Measurements from ENCODE around the gene SPDEF. TPM values are rescaled to one million over a fixed set of nuclear protein-coding genes. Genes with fewer than 3 reads are reported as not detected.

SPDEF gene
- total RNA-seq, 2 experiments from 2014 or later, result not detected

DNA sequence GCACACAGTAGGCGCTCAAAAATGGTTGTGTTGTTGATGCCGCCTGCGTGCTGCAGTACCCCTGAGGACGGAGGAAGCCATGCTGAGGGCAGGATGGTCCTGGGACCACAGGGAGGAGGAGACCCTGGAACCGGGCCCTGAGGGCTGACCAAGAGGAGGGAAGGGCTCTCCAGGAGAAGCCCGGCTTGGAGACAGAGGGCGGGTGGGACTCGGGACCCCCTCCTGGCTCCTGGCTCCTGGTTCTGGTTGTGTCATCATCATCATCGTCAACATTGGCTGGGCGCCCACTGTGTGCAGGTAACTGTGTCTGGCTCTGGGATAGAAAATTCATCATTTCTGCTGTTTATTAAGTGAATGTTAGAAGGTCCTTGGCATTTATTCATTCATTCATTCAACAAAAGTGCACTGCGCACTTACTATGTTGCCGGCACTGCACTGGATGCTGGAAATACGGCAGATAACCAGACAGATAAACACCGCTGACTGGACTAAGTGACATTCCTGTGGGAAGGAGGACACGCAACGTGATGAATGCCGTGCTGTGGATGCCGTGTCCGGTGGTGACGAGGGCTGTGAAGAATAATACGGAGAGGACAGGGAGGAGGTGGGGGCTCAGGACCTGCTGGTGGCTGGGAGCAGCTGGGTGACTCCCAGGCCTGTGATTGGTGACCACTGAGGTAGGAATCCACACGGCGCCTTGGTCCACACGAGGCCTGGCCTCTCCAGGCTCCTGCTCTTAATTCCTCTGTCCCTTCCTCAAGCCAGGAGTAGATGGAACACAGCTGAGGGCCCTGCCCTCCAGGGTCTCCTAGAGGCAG lies 35.3 kb downstream of the SPDEF start:
- no peak for DNase-seq
- intact Hi-C loops (cut with micrococcal nuclease), result no loop called here
- POLR2A ChIA-PET, result no interaction called here
- Mint-ChIP-seq H3K9me3 (no peaks in the 10 kb centered on the region), H3K4me1 (ENCODE audit: low read depth) (no peaks in the 10 kb centered on the region), H3K36me3 (ENCODE audit: low read depth) (no peaks in the 10 kb centered on the region), H3K27me3 (no peaks in the 10 kb centered on the region), H3K27ac (no peak overlapping the region), H3K4me3 (no peak overlapping the region)
- CTCF ChIA-PET, result interaction anchor here (1.4 kb wide), 1 partner anchor 39 kb away, joined by 3 read pairs; no protein-coding TSS in a partner anchor
- no peak for ATAC-seq
- TF ChIP-seq, protein P1, sequence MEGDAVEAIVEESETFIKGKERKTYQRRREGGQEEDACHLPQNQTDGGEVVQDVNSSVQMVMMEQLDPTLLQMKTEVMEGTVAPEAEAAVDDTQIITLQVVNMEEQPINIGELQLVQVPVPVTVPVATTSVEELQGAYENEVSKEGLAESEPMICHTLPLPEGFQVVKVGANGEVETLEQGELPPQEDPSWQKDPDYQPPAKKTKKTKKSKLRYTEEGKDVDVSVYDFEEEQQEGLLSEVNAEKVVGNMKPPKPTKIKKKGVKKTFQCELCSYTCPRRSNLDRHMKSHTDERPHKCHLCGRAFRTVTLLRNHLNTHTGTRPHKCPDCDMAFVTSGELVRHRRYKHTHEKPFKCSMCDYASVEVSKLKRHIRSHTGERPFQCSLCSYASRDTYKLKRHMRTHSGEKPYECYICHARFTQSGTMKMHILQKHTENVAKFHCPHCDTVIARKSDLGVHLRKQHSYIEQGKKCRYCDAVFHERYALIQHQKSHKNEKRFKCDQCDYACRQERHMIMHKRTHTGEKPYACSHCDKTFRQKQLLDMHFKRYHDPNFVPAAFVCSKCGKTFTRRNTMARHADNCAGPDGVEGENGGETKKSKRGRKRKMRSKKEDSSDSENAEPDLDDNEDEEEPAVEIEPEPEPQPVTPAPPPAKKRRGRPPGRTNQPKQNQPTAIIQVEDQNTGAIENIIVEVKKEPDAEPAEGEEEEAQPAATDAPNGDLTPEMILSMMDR (IDR thresholded peaks at IDR 0.05), result no peak

DNA sequence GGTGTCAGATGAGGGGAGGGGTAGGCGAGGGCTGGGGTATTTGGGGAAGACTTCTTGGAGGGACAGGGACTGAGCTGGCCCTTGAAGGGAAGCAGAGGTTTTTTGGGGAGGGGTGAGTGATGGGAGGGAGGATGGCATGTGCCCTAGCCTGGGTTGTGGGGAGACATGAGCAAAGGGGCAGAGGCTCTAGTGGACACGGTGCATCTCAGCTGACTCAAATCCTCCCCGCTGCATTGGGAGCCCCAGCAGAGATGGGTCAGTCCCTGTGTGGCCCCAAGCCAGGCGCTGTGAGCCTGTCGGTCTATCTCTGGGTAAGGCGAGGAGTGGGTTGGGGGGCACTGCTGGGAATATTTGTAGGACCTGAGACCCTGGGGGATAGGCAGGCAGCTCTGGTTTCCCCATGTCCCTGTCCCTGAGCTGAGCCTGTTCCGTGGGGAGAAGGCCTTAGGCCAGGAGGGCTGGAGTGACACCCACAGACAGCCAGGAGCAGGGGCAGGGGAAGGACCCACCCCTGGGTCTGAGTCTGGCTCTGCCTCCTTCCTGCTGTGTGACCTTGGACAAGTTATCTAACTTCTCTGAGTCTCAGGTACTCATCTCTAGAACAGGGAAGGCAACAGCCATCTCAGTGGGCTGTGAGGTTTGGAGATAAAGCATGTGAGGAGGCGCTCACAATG lies 36.0 kb downstream of the SPDEF start:
- H3K4me1 Mint-ChIP-seq (ENCODE audit: low read depth), result no peaks in the 10 kb centered on the region
- no peak overlapping the region for H3K27ac Mint-ChIP-seq
- TF ChIP-seq, protein P1 (IDR thresholded peaks at IDR 0.05), result no peak
- DNase-seq, result no peak
- no peaks in the 10 kb centered on the region for H3K27me3 Mint-ChIP-seq
- H3K36me3 Mint-ChIP-seq (ENCODE audit: low read depth), result no peaks in the 10 kb centered on the region
- no peak overlapping the region for H3K4me3 Mint-ChIP-seq
- ChIA-PET POLR2A (no interaction called here), CTCF (interaction anchor here (1.4 kb wide), 1 partner anchor 88 kb away, joined by 3 read pairs; no protein-coding TSS in a partner anchor)
- ATAC-seq, result no peak
- H3K9me3 Mint-ChIP-seq, result no peaks in the 10 kb centered on the region
- intact Hi-C loops (cut with micrococcal nuclease), result no loop called here

DNA sequence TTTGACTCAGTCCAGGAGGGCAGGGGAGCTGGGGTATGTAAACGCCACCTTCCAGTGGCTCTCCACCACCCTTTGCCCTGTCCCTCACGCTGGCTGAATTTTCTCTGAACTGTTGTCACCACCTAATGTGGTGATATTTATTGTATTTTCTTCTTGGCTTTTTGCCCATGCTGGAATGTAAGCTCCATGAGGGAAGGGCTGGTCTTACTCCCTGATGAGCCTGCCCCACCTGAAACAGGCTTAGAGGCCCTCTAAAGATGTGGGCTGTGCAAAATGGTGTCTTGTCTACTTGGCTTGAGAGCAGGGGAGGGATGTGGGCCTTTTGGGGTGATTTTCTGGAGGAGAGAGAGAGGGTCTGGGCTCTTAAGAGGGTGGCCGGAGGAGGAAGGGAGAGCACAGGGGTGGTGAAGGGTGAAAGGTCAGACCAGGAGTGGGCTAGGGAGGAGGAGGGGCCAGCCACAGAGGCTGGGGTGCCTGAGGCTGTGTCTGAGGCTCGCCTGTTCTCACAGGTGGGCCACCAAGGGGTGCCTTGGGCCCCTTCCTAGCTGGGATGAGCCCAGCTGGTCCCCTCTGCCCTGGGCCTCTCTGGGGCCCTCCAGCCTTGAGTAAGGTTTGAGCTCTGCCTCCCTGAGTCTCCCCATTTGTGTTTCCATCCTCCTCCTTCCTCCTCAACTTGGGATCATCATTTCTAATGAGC lies 37.3 kb downstream of the SPDEF start:
- CTCF ChIA-PET, result interaction anchor here (1.4 to 2.8 kb wide), 2 partner anchors 9 to 90 kb away, joined by 3 to 9 read pairs; no protein-coding TSS in a partner anchor
- POLR2A ChIA-PET, result no interaction called here
- no peaks in the 10 kb centered on the region for H3K4me1 Mint-ChIP-seq (ENCODE audit: low read depth)
- H3K4me3 Mint-ChIP-seq, result no peak overlapping the region
- intact Hi-C loops (cut with micrococcal nuclease), result no loop called here
- DNase-seq (no peak), ATAC-seq (no peak)
- H3K27me3 Mint-ChIP-seq, result no peaks in the 10 kb centered on the region
- TF ChIP-seq, protein P1 (IDR thresholded peaks at IDR 0.05), result no peak
- H3K36me3 Mint-ChIP-seq (ENCODE audit: low read depth), result no peaks in the 10 kb centered on the region
- no peak overlapping the region for H3K27ac Mint-ChIP-seq
- H3K9me3 Mint-ChIP-seq, result no peaks in the 10 kb centered on the region

DNA sequence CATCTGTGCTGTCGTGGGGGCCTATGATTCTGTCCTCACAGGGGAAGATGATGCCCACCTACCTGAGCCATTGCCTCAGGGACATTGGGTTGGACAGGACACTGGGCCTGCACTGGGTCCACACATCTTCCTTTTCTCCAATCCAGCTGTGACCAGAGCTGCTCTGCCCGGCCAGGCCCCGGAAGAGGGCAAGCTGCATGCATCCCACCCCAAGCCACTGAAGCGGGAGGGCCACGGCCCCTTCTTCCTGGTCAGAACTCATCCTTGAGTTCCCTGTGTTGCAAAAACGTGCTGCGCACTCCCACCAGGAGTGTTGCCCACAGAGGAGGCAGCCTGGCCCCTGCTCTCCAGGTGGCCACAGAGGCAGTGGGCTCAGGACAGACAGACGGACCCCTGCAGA lies 38.2 kb downstream of the SPDEF start:
- POLR2A ChIA-PET, result no interaction called here
- DNase-seq, result no peak
- Mint-ChIP-seq H3K4me3 (no peak overlapping the region), H3K27me3 (no peaks in the 10 kb centered on the region), H3K27ac (no peak overlapping the region), H3K36me3 (ENCODE audit: low read depth) (no peaks in the 10 kb centered on the region), H3K4me1 (ENCODE audit: low read depth) (no peaks in the 10 kb centered on the region), H3K9me3 (no peaks in the 10 kb centered on the region)
- TF ChIP-seq, protein P1 (IDR thresholded peaks at IDR 0.05), result no peak
- intact Hi-C loops (cut with micrococcal nuclease), result no loop called here
- ATAC-seq, result no peak
- CTCF ChIA-PET, result interaction anchor here (2.8 kb wide), 1 partner anchor 10 kb away, joined by 9 read pairs; no protein-coding TSS in a partner anchor

Data from activated CD8-positive, alpha-beta T cell treated with anti-CD3 and anti-CD28 coated beads for 36 hours (primary cell).